ENCODE results near the gene RNF224. TPM values are rescaled to one million over a fixed set of nuclear protein-coding genes. Genes with fewer than 3 reads are reported as not detected.
A peak's percentile ranks its signal among the peaks of the same experiment; 100 is the strongest.

Gene RNF224
- polyA plus RNA-seq, 1 donor from 2014 or later: not detected

DNA sequence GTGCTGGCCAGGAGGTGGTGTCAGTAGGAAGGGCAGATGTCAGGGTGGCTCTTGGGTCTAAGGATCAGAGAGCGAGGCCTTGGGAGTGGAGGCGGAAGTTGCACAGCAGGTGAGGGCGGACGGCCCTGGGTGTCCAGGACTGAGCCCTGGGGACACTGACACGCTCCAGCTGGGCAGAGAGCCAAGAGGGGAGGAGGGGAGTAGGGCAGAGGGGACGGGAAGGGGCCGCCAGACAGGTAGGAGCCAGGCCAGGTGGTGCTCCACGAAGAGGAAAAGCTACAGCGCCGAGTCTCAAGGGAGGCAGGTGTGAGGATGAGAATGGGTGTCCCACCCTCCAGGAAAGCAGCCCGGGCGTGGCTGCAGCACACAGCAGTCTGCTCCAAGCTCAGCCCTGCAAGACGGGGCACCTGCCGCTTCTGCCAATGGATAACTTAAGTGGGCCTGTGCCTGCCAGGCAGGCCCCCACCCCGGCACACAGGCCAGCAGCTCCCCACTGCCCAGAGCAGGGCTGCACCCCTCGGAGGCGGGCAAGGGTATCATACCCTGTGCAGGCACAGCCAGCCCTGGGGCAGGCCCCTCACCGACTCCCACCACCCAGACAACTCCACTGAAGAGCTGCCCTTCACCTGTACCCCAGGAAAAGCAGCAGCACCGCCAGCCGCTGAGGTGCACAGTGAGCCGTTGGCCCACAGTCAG lies 31.6 kb upstream of the RNF224 start:
- H3K4me3 ChIP-seq (ENCODE audit: low read length): no peak overlapping the region
- no peaks in the 10 kb centered on the region for H3K36me3 ChIP-seq (ENCODE audit: insufficient read depth, low read length)
- no peaks in the 10 kb centered on the region for H3K9me2 ChIP-seq (ENCODE audit: insufficient read depth, low read length)
- no peaks in the 10 kb centered on the region for H4K20me1 ChIP-seq (ENCODE audit: insufficient read depth)
- H2AFZ ChIP-seq (ENCODE audit: low read depth, low read length): no peak overlapping the region
- H3K27ac ChIP-seq (ENCODE audit: low read length): no peak overlapping the region
- no peak overlapping the region for H3K4me2 ChIP-seq (ENCODE audit: low read length)
- no peaks in the 10 kb centered on the region for H3K79me2 ChIP-seq (replicated peaks; ENCODE audit: insufficient read depth, low read length)
- TF ChIP-seq CTCF (IDR thresholded peaks at IDR 0.05; ENCODE audit: poor library complexity, severe bottlenecking) (no peak), REST (IDR thresholded peaks at IDR 0.05; ENCODE audit: borderline replicate concordance) (no peak), SMC3 (conservative IDR thresholded peaks at IDR 0.05; ENCODE audit: poor library complexity) (no peak), EP300 (conservative IDR thresholded peaks at IDR 0.05; ENCODE audit: poor library complexity, severe bottlenecking) (no peak), EZH2 (IDR thresholded peaks at IDR 0.05; ENCODE audit: borderline replicate concordance, insufficient read depth, low read length, poor library complexity, severe bottlenecking) (no peak), MXI1 (conservative IDR thresholded peaks at IDR 0.05; ENCODE audit: poor library complexity, severe bottlenecking) (no peak), RAD21 (conservative IDR thresholded peaks at IDR 0.05) (no peak), TAF1 (IDR thresholded peaks at IDR 0.05; ENCODE audit: low read depth) (no peak), POLR2AphosphoS5 (IDR thresholded peaks at IDR 0.05) (no peak)
- no peaks in the 10 kb centered on the region for H3F3A ChIP-seq (ENCODE audit: insufficient read depth, low read length, poor library complexity, severe bottlenecking)
- no peaks in the 10 kb centered on the region for H3K9me3 ChIP-seq (ENCODE audit: low read length)
- no peak overlapping the region for H3K9ac ChIP-seq (ENCODE audit: low read length)
- H3K27me3 ChIP-seq (ENCODE audit: insufficient read depth, low read depth, low read length): no peaks in the 10 kb centered on the region

GRCh38 chr9:137198051-137198901 lies 29.0 kb upstream of the RNF224 start:
- Histone ChIP-seq H3K27ac (ENCODE audit: low read length) (no peak overlapping the region), H4K20me1 (ENCODE audit: insufficient read depth) (no peaks in the 10 kb centered on the region), H3K9me3 (ENCODE audit: low read length) (no peaks in the 10 kb centered on the region), H3K9ac (ENCODE audit: low read length) (no peak overlapping the region), H3K4me3 (ENCODE audit: low read length) (peak overlapping the region; percentile 65), H2AFZ (ENCODE audit: low read depth, low read length) (no peak overlapping the region), H3K4me2 (ENCODE audit: low read length) (no peak overlapping the region), H3K79me2 (replicated peaks; ENCODE audit: insufficient read depth, low read length) (no peaks in the 10 kb centered on the region), H3K36me3 (ENCODE audit: insufficient read depth, low read length) (no peaks in the 10 kb centered on the region), H3F3A (ENCODE audit: insufficient read depth, low read length, poor library complexity, severe bottlenecking) (no peaks in the 10 kb centered on the region), H3K9me2 (ENCODE audit: insufficient read depth, low read length) (no peaks in the 10 kb centered on the region), H3K27me3 (ENCODE audit: insufficient read depth, low read depth, low read length) (no peaks in the 10 kb centered on the region)
- TF ChIP-seq EP300 (conservative IDR thresholded peaks at IDR 0.05; ENCODE audit: poor library complexity, severe bottlenecking) (no peak), RAD21 (conservative IDR thresholded peaks at IDR 0.05) (no peak), TAF1 (IDR thresholded peaks at IDR 0.05; ENCODE audit: low read depth) (no peak), SMC3 (conservative IDR thresholded peaks at IDR 0.05; ENCODE audit: poor library complexity) (no peak)
